Common myeloid progenitor, CD34-positive (primary cell): ENCODE results near the gene DNAH17.

Source experiments
- CTCF ChIA-PET: fragments of 350-600 bp; sonication (Branson Sonifier 250); formaldehyde crosslinking; loops from one replicate; lab custom pipeline; 2021; ENCODE audit warnings: antibody characterized with exemption; lab: Charles Lee
- POLR2A ChIA-PET: fragments of 350-600 bp; sonication (Branson Sonifier 250); formaldehyde crosslinking; loops from one replicate; lab custom pipeline; 2021; ENCODE audit warnings: antibody characterized with exemption; lab: Charles Lee
- DNase-seq, 3 donors: peaks; one replicate each; pipeline versions ENCODE4 v3.0.0 to v3.0.0-alpha.2; 2013
- H3K27ac ChIP-seq, 2 experiments: 1 replicate in 1 of 2; 2 replicates in 1 of 2; pipeline ENCODE4 v1.7.0; 2013; ENCODE audit warnings: inconsistent platforms in 2 of 2, low read length in 2 of 2, mild to moderate bottlenecking in 2 of 2, low read depth in 1 of 2, moderate library complexity in 1 of 2; ENCODE audit not compliant: severe bottlenecking in 2 of 2, insufficient read depth in 1 of 2, poor library complexity in 1 of 2
- H3K27me3 ChIP-seq, 5 experiments: replicated peaks in 2 of 5; 1 replicate in 3 of 5; 2 replicates in 2 of 5; pipeline versions ENCODE4 v1.6.1 to v1.7.0; 2013; ENCODE audit warnings: low read length in 4 of 5, mild to moderate bottlenecking in 2 of 5, moderate library complexity in 2 of 5, inconsistent platforms in 1 of 5; ENCODE audit not compliant: insufficient read depth in 5 of 5, control insufficient read depth in 4 of 5
- H3K36me3 ChIP-seq, 4 experiments: 1 replicate in 2 of 4; 2 replicates in 2 of 4; pipeline versions ENCODE4 v1.6.1 to v1.7.0; 2013; ENCODE audit warnings: low read length in 3 of 4, control low read depth in 1 of 4, mild to moderate bottlenecking in 1 of 4; ENCODE audit not compliant: control insufficient read depth in 4 of 4, insufficient read depth in 4 of 4
- H3K4me1 ChIP-seq, 4 experiments: 1 replicate in 3 of 4; 2 replicates in 1 of 4; pipeline versions ENCODE4 v1.6.1 to v1.7.1; 2013; ENCODE audit warnings: low read length in 3 of 4, mild to moderate bottlenecking in 3 of 4, control low read depth in 1 of 4, inconsistent platforms in 1 of 4, moderate library complexity in 1 of 4; ENCODE audit not compliant: control insufficient read depth in 4 of 4, insufficient read depth in 4 of 4; ENCODE audit errors: control extremely low read depth in 1 of 4
- H3K4me3 ChIP-seq, 7 experiments: 1 replicate in 4 of 7; 2 replicates in 3 of 7; pipeline versions ENCODE4 v1.5.1 to v1.7.0; 2013; ENCODE audit warnings: mild to moderate bottlenecking in 7 of 7, low read length in 6 of 7, moderate library complexity in 6 of 7, inconsistent platforms in 2 of 7, low read depth in 2 of 7, control low read depth in 1 of 7; ENCODE audit not compliant: insufficient read depth in 4 of 7, control insufficient read depth in 1 of 7; ENCODE audit errors: extremely low read depth in 1 of 7
- H3K9me3 ChIP-seq, 5 experiments: 1 replicate in 4 of 5; 2 replicates in 1 of 5; pipeline versions ENCODE4 v1.6.1 to v1.7.1; 2013; ENCODE audit warnings: low read length in 4 of 5, mild to moderate bottlenecking in 2 of 5, inconsistent platforms in 1 of 5, low read depth in 1 of 5, moderate library complexity in 1 of 5; ENCODE audit not compliant: control insufficient read depth in 4 of 5, insufficient read depth in 2 of 5; ENCODE audit errors: control extremely low read depth in 1 of 5
- WGBS: methylation state at CpG from one replicate; pipeline ENCODE4 v1.1.5; 2013; ENCODE audit not compliant: insufficient coverage; 5-methylcytosine and 5-hydroxymethylcytosine counted together

DNAH17 gene

DNA sequence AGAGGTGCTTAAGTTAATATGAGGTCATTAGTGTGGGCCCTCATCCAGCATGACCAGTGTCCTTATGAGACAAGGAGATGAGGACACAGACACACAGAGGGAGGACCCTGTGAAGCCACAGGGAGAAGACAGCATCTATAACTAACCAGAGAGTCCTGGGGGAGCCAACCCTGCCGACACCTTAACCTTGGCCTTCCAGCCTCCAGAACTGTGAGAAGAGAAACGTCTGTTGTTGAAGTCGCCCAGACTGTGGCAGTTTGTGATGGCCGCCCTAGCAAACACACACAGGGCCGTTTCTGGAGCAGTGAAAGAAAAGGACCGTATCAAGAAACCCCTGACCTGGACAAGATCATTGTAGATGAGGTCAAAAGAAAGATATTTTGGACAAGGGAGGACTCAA, 26.7 kb downstream of the DNAH17 start:
- 93% methylated on average over 6 of the region's 6 CpGs for WGBS
- no peak overlapping the region for H3K27ac ChIP-seq
- H3K36me3 ChIP-seq = no peaks in the 10 kb centered on the region
- DNase-seq = no peak
- no peak overlapping the region for H3K4me3 ChIP-seq
- H3K4me1 ChIP-seq = no peaks in the 10 kb centered on the region
- peaks cover 0 to 4% (median 0%) of the 10 kb centered on the region in 5 experiments for H3K27me3 ChIP-seq
- ChIA-PET CTCF (no interaction called here), POLR2A (no interaction called here)
- peaks cover 0 to 3% (median 0%) of the 10 kb centered on the region in 5 experiments for H3K9me3 ChIP-seq

DNA sequence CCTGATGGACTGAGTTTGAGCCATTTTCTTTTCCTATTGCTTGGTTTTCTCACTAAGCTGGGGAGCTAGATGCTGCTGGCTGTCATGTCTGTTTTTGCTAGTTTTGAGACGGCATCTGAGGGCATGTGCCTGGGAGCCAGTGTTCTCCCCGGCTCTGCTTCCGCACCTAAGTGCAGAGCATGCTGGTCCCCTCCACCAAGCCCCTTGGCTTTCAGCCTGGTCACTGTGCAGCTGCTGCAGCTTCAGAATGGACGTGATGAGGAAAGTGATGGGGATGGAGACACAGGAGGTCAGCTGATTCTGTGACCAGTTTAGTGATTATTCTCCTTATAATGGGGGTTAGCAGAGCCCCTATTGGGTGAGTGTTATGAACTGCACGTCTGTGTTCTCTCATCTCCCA, 28.5 kb downstream of the DNAH17 start:
- POLR2A ChIA-PET = no interaction called here
- Histone ChIP-seq H3K9me3 (peaks cover 0 to 3% (median 0%) of the 10 kb centered on the region in 5 experiments), H3K27me3 (peaks cover 0 to 4% (median 0%) of the 10 kb centered on the region in 5 experiments), H3K4me1 (no peaks in the 10 kb centered on the region), H3K36me3 (no peaks in the 10 kb centered on the region), H3K27ac (no peak overlapping the region), H3K4me3 (no peak overlapping the region)
- CTCF ChIA-PET = no interaction called here
- DNase-seq = no peak
- 100% methylated on average over 3 of the region's 5 CpGs for WGBS

DNA sequence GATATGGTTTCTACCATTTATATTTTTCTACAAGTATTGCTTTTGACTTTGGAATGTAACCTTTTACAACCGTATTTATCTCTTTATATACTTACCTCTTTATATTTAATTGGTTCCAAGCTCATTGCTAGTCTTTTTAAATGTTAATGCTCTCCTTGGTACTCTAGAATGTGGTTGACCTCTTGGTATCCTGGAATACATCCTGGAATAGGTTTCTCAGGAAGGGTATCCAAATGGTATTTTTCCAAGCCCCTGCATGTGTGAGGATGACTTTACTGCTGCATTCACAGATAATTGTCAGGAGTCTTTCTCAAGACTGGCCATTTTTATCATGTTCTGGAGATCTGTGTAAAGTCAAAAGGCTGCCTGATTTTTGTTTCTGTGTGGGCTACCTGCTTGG, 30.2 kb downstream of the DNAH17 start:
- POLR2A ChIA-PET = no interaction called here
- no peak for DNase-seq
- WGBS = no CpG with 5 or more reads among the region's 1 CpG
- Histone ChIP-seq H3K36me3 (no peaks in the 10 kb centered on the region), H3K27me3 (peaks cover 0 to 4% (median 0%) of the 10 kb centered on the region in 5 experiments), H3K4me1 (no peaks in the 10 kb centered on the region), H3K27ac (no peak overlapping the region), H3K9me3 (peaks cover 0 to 3% (median 0%) of the 10 kb centered on the region in 5 experiments), H3K4me3 (no peak overlapping the region)
- CTCF ChIA-PET = no interaction called here

DNA sequence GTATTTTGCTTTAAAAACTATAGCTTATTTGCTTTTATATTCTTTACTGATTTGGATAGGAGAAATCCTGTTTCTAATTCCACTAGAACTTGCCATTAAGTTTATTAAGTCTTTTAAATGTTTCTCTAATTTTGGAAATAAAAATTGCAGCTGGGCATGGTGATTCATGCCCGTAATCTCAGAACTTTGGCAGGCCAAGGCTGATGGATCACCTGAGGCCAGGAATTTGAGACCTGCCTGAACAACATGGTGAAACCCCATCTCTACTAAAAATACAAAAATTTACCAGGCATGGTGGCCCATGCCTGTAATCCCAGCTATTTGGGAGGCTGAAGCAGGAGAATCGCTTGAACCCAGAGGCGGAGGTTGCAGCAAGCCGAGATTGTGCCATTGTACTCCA, 30.7 kb downstream of the DNAH17 start:
- peaks cover 0 to 3% (median 0%) of the 10 kb centered on the region in 5 experiments for H3K9me3 ChIP-seq
- WGBS = 100% methylated on average over 3 of the region's 4 CpGs
- no peaks in the 10 kb centered on the region for H3K36me3 ChIP-seq
- H3K27me3 ChIP-seq = peaks cover 0 to 4% (median 0%) of the 10 kb centered on the region in 5 experiments
- H3K4me3 ChIP-seq = no peak overlapping the region
- CTCF ChIA-PET = interaction anchor here (0.6 kb wide), 2 partner anchors 28 to 32 kb away, joined by 3 read pairs; no protein-coding TSS in a partner anchor
- POLR2A ChIA-PET = no interaction called here
- H3K4me1 ChIP-seq = no peaks in the 10 kb centered on the region
- H3K27ac ChIP-seq = no peak overlapping the region
- no peak for DNase-seq

DNA sequence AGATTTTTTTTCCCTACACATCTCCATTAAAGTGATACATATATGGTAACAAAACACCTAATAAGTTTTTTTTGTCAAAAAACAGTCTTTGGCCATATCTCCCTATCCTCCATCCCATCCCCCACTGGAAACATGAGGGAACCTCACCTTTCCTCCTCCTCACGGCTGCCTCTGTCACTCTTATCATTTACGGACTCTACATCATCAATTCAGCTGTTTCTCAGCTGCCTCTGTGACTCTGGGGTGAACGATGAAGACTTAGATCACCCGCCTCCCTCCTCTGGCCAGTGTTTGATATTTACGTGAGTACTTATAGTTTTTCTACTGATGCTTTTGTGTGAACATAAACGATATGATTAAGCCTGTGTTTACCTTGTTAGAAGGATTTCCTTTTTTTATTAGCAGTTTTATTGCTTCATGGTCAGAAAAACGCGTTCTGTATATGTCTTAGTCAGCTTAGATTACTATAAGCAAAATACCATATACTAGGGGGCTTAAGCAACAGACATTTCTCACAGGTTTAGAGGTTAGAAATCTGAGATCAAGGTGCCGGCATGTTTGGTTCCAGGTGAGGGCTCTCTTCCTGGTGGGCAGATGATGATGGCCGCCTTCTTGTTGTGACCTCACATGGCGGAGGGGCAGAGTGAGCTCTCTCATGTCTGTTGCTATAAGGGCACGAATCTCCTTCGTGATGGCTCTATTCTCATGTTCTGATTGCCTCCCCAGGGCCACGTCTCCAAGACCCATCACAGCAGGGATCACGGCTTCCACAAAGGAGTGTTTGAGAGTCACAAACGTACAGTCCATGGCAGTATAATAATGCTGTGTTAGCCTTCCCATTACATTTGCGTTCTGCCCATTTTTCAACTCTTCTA, 32.1 kb downstream of the DNAH17 start:
- CTCF ChIA-PET = no interaction called here
- no peak overlapping the region for H3K4me3 ChIP-seq

DNA sequence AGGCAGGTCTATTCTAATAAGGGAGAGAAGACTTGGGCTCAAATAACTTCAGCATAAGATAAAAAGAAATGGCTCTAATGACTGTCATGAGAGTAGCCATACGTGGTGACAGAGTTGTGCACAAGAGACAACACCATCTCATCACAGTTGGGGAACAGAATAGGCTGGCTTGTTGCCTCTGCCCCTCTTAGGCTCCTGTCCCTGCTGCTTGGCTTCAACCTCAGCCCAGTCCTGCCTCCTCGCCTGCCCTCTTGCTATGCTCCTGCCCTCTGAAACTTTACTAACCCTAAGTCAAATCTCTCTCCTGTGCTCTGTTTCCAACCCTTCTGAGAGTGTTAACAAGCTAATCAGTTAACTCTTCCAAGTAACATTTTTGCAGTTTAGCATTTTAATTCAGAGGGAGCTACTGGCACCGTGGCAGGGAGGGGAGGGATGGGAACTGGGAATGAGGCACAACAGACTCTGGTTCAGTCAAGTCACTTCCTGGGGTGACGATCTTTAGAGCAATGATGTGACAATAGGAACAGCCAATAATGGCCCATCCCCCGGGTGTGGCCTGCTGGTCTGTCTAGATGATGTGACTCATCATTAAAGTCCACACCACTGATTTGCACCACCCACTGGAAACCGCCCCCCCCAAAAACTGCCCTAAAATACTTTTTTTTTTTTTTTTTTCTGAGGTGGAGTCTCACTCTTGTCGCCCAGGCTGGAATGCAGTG, 35.5 kb downstream of the DNAH17 start:
- DNase-seq = peak in 2 of 3 donors; percentile 11 to 14
- CTCF ChIA-PET = no interaction called here
- Histone ChIP-seq H3K27ac (no peak overlapping the region), H3K36me3 (no peaks in the 10 kb centered on the region), H3K4me3 (no peak overlapping the region), H3K27me3 (no peaks in the 10 kb centered on the region), H3K4me1 (no peaks in the 10 kb centered on the region), H3K9me3 (no peaks in the 10 kb centered on the region)
- POLR2A ChIA-PET = no interaction called here
- 64% methylated on average over 5 of the region's 7 CpGs for WGBS

More for the DNA sequence above, 32.1 kb downstream of the DNAH17 start:
- peaks cover 0 to 4% (median 0%) of the 10 kb centered on the region in 5 experiments for H3K27me3 ChIP-seq
- no peak for DNase-seq
- H3K27ac ChIP-seq = no peak overlapping the region
- POLR2A ChIA-PET = no interaction called here
- peaks cover 0 to 3% (median 0%) of the 10 kb centered on the region in 5 experiments for H3K9me3 ChIP-seq
- H3K36me3 ChIP-seq = no peaks in the 10 kb centered on the region
- H3K4me1 ChIP-seq = no peaks in the 10 kb centered on the region
- 88% methylated on average over 7 of the region's 17 CpGs for WGBS

DNA sequence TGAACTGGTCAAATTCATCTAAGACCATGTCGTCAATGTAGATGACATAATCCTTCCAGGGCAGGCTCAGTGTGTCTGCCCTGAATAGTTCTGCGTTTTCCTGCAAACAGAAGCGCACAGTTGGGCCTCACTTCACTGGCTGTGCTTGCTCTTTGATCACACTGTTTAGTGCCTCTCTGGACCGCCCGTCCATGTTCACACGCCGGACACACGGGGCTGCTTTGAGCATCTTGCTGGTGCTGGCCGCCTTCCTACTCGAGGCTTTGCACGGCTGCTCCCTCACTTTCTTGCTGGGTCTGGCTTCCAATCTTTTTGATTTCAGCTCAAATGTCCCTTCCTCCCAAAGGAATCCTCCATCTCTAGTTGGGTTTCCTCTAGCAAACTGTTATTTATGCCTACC, 37.4 kb downstream of the DNAH17 start:
- Histone ChIP-seq H3K36me3 (no peaks in the 10 kb centered on the region), H3K9me3 (no peaks in the 10 kb centered on the region), H3K4me3 (no peak overlapping the region), H3K4me1 (peaks cover 0 to 4% (median 0%) of the 10 kb centered on the region in 4 experiments), H3K27me3 (no peaks in the 10 kb centered on the region), H3K27ac (no peak overlapping the region)
- no peak for DNase-seq
- POLR2A ChIA-PET = no interaction called here
- 94% methylated on average over 11 of the region's 11 CpGs for WGBS
- CTCF ChIA-PET = no interaction called here
